HS-5 (cell line): Measurements from ENCODE around the gene STRADA.

Experiments used
- DNase-seq: peaks from one replicate; pipeline ENCODE4 v3.0.0-alpha.2; 2012; ENCODE audit warnings: low read depth

STRADA gene

GRCh38 chr17:63741408-63742173, at the start of gene STRADA:
STRADA (minus strand) TSS chr17:63741799; CDS start chr17:63728369, 13,430 bp downstream.
- peak; percentile 85 for DNase-seq

- DNase-seq = no peak
Observed at GRCh38 chr17:63790057-63790456, 48.5 kb upstream of the STRADA start.

- no peak for DNase-seq
Observed at GRCh38 chr17:63786971-63787711, 45.5 kb upstream of the STRADA start.

DNA sequence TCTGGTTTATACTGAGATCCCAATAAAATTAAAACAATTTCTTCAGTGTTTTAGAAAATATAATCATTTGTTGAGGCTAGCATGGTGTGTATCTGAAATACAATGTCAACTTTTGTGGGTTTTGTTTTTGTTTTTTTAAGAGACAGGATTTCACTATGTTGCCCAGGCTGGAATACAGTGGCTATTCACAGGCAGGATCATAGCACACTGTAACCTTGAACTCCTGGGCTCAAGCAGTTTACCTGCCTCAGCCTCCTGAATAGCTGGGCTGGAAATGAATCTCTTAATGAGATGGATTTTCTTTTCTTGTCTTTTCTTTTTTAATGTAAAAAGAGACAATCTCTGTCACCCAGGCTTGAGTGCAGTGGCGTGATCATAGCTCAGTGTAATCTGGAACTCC, 44.5 kb upstream of the STRADA start:
- no peak for DNase-seq

DNA sequence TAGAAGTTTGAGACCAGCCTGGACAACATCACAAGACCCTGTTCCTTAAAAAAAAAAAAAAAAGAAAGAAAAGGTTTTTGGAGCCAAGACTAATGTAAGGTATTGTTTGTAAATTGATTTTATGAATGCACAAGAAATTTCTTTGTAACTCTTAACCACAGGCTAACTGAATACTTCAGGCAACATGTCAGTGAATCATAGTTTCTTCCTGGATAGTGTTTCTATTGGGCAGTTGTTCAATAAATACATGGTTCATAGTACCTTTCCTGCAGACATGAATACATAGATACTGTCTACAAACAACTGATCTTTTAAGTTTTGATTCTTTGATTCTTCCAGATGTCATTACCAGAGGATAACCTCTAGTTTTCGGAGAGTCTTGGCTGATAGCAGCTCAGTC, 44.0 kb upstream of the STRADA start:
- peak; percentile 22 for DNase-seq

DNA sequence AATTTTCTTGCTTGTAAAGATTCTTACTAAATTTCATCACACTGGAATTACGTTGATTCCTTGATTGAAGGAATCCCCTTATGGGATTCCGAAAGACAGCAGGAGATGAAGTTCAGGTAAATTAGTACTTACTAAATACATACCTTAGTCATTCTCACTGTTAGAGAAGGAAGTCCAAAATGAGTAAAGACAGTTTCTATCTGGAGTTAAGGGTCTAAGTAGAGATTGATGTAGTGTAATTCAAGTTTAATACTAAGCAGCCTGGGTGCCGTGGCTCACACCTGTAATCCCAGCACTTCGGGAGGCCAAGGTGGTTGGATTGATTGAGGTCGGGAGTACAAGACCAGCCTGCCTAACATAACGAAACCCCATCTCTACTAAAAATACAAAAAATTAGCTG, 41.9 kb upstream of the STRADA start:
- no peak for DNase-seq

GRCh38 chr17:63780928-63781327, 39.3 kb upstream of the STRADA start:
- DNase-seq = no peak

DNA sequence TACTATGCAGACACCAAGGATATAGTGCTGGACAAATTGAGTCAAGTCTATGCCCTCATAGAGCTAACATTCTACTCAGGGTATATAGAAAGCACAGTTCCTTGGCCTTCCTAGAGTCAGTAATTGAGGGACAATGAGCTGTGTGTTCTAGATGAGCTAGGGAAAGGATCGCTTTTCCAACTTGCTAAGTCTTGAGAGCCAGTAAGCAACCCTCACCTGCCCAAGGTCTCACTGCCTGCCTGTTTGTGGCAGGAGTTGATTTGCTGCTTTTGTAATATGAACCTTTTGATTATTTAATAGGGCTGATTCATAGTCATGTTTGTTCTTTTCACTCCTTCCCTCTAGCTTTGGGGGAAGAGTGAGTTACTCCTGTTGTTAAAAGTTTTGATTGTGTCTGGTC, 38.9 kb upstream of the STRADA start:
- DNase-seq = no peak

- DNase-seq = no peak
Observed at GRCh38 chr17:63775420-63775819, 33.8 kb upstream of the STRADA start.

GRCh38 chr17:63774969-63775265, 33.3 kb upstream of the STRADA start:
- no peak for DNase-seq

GRCh38 chr17:63774141-63774968, 32.8 kb upstream of the STRADA start, which contains the start of gene DDX42:
DDX42 (plus strand) TSS chr17:63774170; CDS start chr17:63787050, 12,880 bp downstream.
- DNase-seq = peak; percentile 25

DNA sequence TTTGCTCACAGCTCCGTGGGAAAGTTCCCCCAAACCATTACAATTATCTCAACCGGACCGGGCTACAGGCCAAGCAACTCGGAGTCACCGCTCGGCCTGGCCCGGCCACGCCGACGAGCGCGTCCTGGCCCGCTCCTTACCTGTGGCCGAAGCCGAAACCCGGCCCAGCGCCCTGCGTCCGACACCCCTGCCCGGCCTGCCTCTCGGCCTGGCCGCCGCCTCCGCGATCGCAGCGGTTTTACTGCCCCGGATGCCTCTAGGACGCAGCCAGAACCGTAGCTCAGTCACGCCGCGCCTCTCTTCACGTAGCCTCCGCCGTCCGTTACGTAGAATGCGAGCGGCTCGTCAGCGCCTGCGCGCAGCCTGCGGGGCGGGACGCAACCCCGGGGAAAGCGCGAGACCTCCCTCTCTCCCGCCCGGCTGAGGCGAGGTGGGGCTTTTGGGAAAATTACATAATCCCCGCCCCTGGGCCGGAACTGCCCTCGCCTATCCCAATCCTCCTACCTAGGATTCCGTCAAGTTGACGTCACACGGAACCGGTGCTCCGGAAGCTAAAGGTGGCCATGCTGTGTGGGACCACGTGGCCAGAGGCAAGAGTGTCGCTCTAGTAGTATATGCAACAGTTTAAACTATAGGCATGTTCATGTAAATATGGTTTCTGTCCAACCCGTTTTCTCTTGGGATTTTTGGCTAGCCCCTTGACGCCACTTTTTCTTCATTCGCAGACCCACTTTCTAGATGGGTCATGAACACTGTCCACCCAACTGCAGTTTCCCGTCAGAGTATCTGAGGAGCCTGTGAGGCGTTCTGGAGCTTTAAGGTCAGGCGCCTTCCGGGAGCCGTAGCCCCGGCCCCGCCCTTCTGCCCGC, 31.9 kb upstream of the STRADA start, which contains the start of gene CCDC47:
Gene CCDC47 (minus strand): TSS at position 326 of the 869 bp plus-strand sequence. CDS start 7,422 bp downstream, outside the sequence.
- DNase-seq = peak; percentile 98

DNA sequence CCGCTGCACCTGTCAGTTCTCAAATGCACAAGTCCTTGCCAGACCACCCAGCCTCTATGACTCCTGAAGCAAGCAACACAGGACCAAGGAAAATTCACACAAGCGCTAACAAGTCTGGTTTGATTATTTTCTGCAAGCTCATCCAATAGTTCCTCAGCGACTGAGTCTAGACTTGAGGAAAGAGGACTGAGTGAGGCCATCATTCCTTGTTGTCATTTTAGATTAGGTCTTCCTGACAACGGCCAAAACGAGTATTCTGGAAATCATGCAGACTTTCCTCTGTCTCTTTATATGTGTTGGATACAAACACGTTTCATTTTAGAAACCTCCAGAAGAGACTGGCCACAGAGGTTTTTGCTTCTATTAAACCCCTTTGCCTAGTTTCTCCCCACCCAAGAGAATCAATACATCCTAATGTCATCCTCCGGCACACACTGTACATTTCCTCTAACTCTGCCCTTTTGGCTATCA, 31.2 kb upstream of the STRADA start:
- no peak for DNase-seq

DNA sequence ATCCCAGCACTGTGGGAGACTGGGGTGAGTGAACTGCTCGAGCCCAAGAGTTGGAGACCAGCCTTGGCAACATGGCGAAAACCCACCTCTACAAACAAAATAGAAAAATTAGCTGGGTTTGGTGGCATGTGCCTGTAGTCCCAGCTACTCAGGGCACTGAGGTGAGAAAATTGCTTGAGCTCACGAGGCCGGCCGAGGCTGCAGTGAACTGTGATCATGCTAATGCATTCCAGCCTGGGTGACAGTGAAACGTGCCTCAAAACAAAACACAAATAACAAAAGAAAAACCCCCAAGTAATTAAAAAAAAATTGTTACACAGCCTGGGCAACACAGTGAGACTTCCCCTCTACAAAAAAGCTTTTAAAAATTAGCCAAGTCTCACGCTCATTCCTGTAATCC, 26.8 kb upstream of the STRADA start:
- no peak for DNase-seq

GRCh38 chr17:63766754-63767153, 25.2 kb upstream of the STRADA start:
- no peak for DNase-seq

GRCh38 chr17:63764716-63765115, 23.1 kb upstream of the STRADA start:
- DNase-seq = no peak

- DNase-seq = no peak
Observed at GRCh38 chr17:63762161-63763078, 20.8 kb upstream of the STRADA start.

DNA sequence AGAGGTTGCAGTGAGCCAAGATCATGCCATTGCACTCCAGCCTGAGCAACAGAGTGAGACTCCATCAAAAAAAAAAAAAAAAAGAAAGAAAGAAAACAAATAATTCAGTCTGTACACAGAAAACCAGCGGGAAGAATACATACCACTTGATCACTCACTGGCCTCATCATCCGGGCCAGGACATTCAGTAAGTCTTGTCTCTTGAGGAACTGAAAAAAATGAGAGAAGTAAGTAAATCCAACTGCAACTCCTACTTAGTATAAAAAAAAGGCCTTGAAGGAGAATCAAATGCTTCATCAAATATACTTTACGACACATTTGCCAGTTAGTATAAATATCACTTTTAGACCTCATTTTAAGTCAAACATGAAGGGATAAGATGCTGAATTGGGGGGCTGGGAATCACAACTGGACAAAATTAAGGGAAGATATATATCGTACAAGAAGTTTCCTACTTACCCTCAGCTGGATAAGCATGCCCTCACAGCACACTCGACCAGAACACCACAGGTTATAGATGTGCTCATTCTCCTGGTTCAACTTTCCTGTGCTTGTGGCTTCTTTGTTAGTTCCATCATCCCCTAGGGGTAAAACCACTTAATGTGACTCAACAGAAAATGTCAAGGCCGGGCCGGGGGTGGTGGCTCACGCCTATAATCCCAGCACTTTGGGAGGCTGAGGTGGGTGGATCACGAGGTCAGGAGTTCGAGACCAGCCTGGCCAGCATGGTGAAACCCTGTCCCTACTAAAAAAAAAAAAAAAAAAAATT, 19.4 kb upstream of the STRADA start:
- DNase-seq = no peak

DNA sequence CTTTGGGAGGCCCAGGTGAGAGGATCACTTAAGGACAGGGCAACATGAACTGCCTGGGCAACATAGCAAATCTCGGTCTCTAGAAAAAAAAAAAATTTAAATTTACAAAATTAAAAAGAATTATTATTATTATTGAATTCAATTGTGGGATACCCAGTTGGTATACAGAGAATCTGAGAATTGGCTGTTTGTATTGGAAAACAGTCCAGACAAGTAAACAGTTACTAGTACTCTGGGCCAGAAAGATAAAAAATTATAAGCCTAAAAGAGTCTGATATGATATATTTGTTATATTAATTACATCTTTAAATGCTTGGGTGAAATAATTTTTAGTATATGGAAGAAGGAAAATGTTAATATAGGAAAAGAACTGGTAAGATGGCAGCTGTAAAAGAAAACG, 16.8 kb upstream of the STRADA start:
- DNase-seq = no peak

GRCh38 chr17:63754046-63754445, 12.4 kb upstream of the STRADA start:
- DNase-seq = no peak
